ENCODE results near the gene NUP62CL.

The NUP62CL gene

DNA sequence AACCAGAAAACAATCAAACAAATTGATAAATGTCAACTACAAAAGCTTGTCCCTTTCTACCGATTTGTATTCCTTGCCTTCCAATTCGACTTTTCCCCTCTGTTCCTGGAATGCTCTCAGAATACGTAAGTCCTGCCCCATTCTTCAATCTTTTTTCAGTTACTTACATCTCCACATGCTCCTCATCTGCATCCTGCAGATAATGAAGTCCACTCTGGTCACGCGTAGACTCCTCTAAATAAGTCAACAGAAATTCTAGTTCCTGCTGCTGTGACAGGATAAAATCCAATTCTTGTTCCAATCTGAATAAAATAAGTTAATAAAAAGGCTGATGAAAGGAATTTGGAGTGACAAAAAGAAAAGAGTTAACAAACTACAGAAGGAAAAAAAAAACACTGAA is 53.2 kb downstream of the NUP62CL start:
- no peak for DNase-seq (ENCODE audit: low read depth in 2 of 2)

DNA sequence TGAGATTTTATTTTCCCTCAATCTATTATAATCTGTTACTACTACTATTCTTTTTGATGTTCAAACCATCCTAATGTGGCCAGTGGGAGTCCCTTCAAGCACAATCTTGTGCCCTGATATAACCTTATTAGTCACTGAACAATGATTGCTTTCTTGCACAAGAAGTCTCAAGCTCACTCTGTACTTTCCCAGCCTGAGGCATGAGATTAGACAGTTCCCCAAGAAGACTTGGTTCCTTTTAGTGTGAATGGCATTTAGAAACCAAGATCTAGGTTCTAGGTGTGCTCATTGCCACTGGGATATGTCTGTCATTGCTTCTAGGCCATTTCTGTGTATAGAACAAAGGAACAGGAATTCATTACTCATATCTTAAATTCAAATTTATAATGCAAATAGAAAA is 59.6 kb downstream of the NUP62CL start:
- DNase-seq (ENCODE audit: low read depth in 2 of 2): no peak

- DNase-seq (ENCODE audit: low read depth in 2 of 2): no peak
These were observed 70.3 kb downstream of the NUP62CL start for GRCh38 chrX:107135965-107136307.

DNA sequence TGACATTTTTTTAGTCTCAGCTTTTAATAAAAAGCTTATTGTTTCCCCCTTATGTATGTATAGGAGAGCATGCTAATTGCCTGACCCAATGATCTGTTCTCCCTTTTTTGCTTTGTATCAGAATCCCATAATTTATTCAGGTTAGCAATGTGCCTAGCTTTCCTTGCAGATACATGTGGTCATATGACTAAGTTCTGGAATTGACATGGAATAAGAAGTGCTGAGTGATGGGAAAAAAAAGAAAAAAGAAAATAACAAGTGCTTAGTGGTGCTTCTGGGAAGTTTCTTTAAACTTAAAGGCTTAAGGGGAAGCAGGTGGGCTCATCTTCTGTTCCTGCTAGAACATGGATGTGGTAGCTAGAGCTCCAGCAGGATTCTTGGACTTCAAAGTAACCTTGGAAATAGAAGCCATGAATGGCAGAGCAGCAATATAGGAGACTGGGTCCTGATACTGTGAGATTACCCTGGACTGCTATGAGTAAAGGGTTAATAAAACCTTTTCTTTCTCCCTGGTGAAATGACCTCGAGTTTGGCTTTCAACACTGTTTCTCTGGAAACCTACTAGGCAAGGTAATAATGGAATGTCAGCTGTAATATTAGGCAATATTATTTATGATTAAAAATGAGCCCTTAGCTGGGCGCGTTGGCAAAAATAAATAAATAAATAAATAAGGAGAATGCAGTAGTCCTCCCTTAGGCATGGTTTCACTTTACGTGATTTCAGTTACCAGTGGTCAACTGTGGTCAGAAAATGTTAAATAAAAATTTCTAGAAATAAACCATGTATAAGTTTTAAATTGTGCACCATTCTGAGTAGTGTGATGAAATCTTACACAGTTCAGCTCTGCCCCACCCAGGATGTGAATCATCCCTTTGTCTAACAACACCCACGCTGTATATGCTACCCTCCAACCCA is 70.9 kb downstream of the NUP62CL start:
- DNase-seq (ENCODE audit: low read depth in 2 of 2): no peak

DNA sequence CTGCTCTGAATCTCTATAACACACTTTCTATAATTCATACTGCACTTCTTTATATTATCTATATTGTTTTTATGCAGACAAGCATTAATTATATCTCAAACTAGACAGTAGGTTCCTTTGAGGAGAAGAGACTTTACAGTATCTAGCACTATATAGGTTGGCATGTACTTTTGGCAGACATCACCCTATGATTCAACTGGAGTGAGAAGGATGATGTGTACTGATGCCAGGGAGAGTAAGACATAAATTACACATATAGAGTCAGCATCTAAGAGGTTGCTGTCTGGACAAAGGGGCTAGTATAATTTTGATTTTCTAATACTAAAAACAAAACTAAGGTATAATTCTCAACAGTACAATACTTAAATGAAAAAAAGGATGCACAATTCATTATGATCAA is 82.5 kb downstream of the NUP62CL start:
- DNase-seq (ENCODE audit: low read depth in 2 of 2): no peak

- DNase-seq (ENCODE audit: low read depth in 2 of 2): no peak
These were observed 87.0 kb downstream of the NUP62CL start for GRCh38 chrX:107119283-107119682.

DNA sequence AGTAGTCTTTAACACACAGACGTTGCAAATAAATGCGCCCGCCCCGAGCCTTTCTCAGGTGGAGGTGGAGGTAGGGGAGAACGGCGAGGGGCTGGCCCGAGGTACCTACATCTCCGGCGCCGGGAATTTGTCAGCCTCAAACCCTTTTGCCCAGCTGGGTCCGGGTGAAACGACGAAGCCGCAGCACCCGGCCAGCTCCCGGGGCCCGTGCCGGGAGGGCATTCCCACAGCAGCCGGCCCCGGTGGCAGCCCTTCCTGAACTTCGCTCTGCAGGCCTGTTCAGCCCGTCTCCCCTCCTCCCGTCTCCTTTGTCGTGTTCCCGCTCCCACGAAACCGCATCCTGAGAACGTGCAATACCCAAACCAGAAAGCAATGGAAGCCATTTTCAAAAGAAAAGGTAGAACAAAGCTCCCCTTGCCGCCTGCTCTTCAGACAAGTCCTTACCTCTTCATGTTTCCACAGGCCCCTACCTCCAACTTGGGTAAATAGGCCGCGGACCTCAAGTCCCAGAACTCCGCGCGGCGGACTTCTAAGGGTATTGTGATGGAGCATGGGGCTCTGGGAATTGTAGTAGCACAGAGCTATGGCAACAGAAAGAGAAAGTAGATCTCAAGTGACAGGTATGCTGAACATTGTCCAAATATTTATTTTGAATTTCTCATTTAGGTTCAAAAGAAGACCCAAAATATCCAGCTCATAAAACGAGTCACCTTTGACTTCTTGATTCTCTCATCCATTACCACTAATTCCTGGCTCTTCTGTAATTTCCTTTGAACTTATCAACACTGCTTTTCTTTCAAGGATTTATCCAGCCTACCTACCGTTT is 87.7 kb downstream of the NUP62CL start, which contains the start of gene RBM41:
RBM41 (minus strand) TSS at position 501 of the 826 bp plus-strand sequence; CDS start at position 452, 49 bp downstream.
- peak; percentile 37 to 39 for DNase-seq (ENCODE audit: low read depth in 2 of 2)

DNA sequence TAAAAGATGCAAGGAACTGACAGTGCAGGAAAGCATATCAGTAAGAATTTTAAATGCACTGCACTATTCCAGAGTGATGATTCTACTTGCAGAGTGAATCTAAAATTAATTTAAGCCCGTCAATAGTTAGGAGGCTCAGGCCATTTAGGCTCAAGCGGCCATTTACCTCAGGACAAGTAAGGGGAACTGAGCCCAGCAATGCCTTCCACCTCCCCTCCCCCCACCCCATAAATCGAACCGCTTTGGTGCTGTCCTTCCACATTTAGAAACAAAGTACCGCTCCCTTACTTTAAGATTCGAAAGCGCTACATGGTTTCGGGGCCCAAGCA is 88.3 kb downstream of the NUP62CL start:
- DNase-seq (ENCODE audit: low read depth in 2 of 2): no peak

DNA sequence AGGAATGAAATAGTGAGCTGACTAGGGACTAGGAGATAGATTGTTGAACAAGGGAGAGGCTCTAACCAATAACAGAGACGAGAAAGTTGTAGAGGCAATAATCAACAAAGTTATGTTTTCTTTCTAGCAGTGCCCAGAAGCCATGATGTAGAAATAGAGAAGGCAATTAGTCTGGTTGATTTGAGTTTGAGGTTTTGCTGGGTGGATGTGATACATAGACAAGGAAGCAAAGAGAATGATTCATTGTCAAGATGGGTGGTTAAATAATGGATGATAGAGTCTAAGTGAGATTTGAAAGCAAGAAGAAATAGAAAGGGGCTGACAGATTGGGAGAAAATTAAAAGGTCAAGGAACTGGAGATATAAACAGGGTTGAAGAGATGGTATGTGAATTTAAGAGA is 98.8 kb downstream of the NUP62CL start:
- no peak for DNase-seq (ENCODE audit: low read depth in 2 of 2)

DNA sequence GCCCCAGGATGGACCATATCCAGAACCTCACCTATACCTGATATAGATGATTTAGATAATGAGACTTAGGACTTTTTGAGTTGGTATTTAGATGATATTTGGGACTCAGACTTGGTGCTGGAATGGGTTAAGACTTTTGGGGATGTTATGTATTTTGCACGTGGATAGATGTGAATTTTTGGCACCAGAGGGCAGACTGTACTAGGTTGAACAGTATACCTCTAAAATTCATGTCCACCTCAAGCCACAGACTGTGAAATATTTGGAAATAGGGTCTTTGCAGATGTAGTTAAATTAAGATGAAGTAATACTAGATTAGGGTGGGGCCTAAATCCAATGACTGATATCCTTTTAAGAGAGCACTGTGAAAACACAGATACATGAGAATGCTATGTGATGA is 103.3 kb downstream of the NUP62CL start:
- DNase-seq (ENCODE audit: low read depth in 2 of 2): no peak

DNA sequence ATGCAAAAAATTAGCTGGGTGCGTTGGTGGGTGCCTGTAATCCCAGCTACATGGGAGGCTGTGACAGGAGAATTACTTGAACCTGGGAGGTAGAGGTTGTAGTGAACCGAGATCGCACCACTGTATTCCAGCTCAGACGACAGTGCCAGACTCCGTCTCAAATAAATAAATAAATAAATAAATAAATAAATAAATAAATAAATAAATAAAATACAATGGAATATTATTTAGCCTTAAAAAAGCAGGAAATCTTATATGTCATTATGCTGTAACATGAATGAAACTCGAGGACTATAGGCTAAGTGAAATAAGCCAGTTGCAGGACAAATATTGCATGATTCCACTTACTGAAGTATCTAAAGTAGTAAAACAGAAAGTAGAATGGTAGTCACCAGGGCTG is 130.1 kb downstream of the NUP62CL start:
- no peak for DNase-seq (ENCODE audit: low read depth in 2 of 2)
